OCI-LY1 (cell line): ENCODE data around the gene SRRM5.

Experiments used
- H2AFZ ChIP-seq: fragments of 200-600 bp; sonication (generic), shearing (Covaris generic); 2 replicates; pipeline ENCODE4 v1.6.0; 2014; ENCODE audit warnings: antibody characterized with exemption, mild to moderate bottlenecking, low read length
- H3F3A ChIP-seq: fragments of 200-600 bp; sonication (generic), shearing (Covaris generic); 2 replicates; pipeline ENCODE4 v1.6.0; 2014; ENCODE audit warnings: mild to moderate bottlenecking, antibody characterized with exemption, low read length, moderate library complexity; ENCODE audit not compliant: insufficient read depth
- H3K27ac ChIP-seq: fragments of 200-600 bp; sonication (generic); 2 replicates; pipeline ENCODE4 v1.5.1; 2014; ENCODE audit warnings: low read length, mixed run types, mild to moderate bottlenecking, low read depth; ENCODE audit not compliant: poor library complexity, severe bottlenecking
- H3K27me3 ChIP-seq: fragments of 200-600 bp; sonication (generic); 2 replicates; pipeline ENCODE4 v1.6.0; 2014; ENCODE audit warnings: antibody characterized with exemption, mild to moderate bottlenecking, low read length, moderate library complexity; ENCODE audit not compliant: insufficient read depth
- H3K36me3 ChIP-seq: fragments of 200-600 bp; sonication (generic); 2 replicates; pipeline ENCODE4 v1.6.1; 2014; ENCODE audit warnings: mild to moderate bottlenecking, antibody characterized with exemption, low read length, moderate library complexity, mixed read lengths; ENCODE audit not compliant: insufficient read depth
- H3K4me1 ChIP-seq: fragments of 200-600 bp; sonication (generic); 2 replicates; pipeline ENCODE4 v1.5.1; 2014; ENCODE audit warnings: mild to moderate bottlenecking, low read length, moderate library complexity; ENCODE audit not compliant: insufficient read depth, severe bottlenecking
- H3K4me2 ChIP-seq: fragments of 200-600 bp; sonication (generic), shearing (Covaris generic); 2 replicates; pipeline ENCODE4 v1.6.1; 2014; ENCODE audit warnings: low read length
- H3K4me3 ChIP-seq: fragments of 200-600 bp; sonication (generic); 2 replicates; pipeline ENCODE4 v1.5.1; 2014; ENCODE audit warnings: low read length, low read depth, mild to moderate bottlenecking, mixed read lengths; ENCODE audit not compliant: poor library complexity, severe bottlenecking
- H3K79me2 ChIP-seq: fragments of 200-600 bp; shearing (Covaris generic); 2 replicates; pipeline ENCODE4 v1.6.1; 2016; ENCODE audit warnings: mixed run types, low read length, mixed read lengths; ENCODE audit not compliant: insufficient read depth
- H3K9ac ChIP-seq: fragments of 200-600 bp; sonication (generic), shearing (Covaris generic); 2 replicates; pipeline ENCODE4 v1.6.1; 2014; ENCODE audit warnings: mild to moderate bottlenecking, low read length, mixed read lengths
- H3K9me2 ChIP-seq: fragments of 200-600 bp; sonication (generic), shearing (Covaris generic); 2 replicates; pipeline ENCODE4 v1.6.1; 2014; ENCODE audit warnings: low read depth, mild to moderate bottlenecking, low read length, mixed read lengths
- H3K9me3 ChIP-seq: fragments of 200-600 bp; shearing (Covaris generic); 2 replicates; pipeline ENCODE4 v1.6.1; 2014; ENCODE audit warnings: low read length, mixed read lengths
- H4K20me1 ChIP-seq: fragments of 200-600 bp; sonication (generic), shearing (Covaris generic); 2 replicates; pipeline ENCODE4 v1.6.0; 2016; ENCODE audit warnings: mild to moderate bottlenecking, low read length; ENCODE audit not compliant: insufficient read depth
- EZH2 ChIP-seq: fragments of 200-600 bp; sonication (generic), shearing (Covaris generic); IDR thresholded peaks from 2 replicates; pipeline ENCODE4 v1.8.0; 2017; ENCODE audit warnings: borderline replicate concordance, mixed run types, mild to moderate bottlenecking, antibody characterized with exemption, low read length, moderate library complexity, mixed read lengths
- TF ChIP-seq, protein P1 (sequence below): fragments of 200-600 bp; sonication (generic), shearing (Covaris generic); IDR thresholded peaks from 2 replicates; pipeline ENCODE4 v1.5.1; 2017; ENCODE audit warnings: mild to moderate bottlenecking, antibody characterized with exemption, low read length, moderate library complexity, mixed read lengths

The SRRM5 gene

GRCh38 chr19:43652546-43652874 is 40.6 kb downstream of the SRRM5 start:
- no peaks in the 10 kb centered on the region for H3K36me3 ChIP-seq

GRCh38 chr19:43656436-43656835 is 44.5 kb downstream of the SRRM5 start:
- Histone ChIP-seq H3K4me3 (no peak overlapping the region), H3K27me3 (peaks cover 8% of the 10 kb centered on the region; the same call in 1 of the 2 replicates), H2AFZ (no peak overlapping the region), H3K4me2 (no peak overlapping the region), H3K79me2 (no peaks in the 10 kb centered on the region), H3K9me2 (no peaks in the 10 kb centered on the region), H3K36me3 (no peaks in the 10 kb centered on the region), H4K20me1 (no peaks in the 10 kb centered on the region), H3K27ac (no peak overlapping the region), H3K9ac (no peak overlapping the region), H3K9me3 (no peaks in the 10 kb centered on the region), H3K4me1 (peaks cover 4% of the 10 kb centered on the region), H3F3A (no peaks in the 10 kb centered on the region)
- no peak for TF ChIP-seq EZH2
- TF ChIP-seq, protein P1, sequence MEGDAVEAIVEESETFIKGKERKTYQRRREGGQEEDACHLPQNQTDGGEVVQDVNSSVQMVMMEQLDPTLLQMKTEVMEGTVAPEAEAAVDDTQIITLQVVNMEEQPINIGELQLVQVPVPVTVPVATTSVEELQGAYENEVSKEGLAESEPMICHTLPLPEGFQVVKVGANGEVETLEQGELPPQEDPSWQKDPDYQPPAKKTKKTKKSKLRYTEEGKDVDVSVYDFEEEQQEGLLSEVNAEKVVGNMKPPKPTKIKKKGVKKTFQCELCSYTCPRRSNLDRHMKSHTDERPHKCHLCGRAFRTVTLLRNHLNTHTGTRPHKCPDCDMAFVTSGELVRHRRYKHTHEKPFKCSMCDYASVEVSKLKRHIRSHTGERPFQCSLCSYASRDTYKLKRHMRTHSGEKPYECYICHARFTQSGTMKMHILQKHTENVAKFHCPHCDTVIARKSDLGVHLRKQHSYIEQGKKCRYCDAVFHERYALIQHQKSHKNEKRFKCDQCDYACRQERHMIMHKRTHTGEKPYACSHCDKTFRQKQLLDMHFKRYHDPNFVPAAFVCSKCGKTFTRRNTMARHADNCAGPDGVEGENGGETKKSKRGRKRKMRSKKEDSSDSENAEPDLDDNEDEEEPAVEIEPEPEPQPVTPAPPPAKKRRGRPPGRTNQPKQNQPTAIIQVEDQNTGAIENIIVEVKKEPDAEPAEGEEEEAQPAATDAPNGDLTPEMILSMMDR = no peak

More at GRCh38 chr19:43652546-43652874, 40.6 kb downstream of the SRRM5 start:
- no peak overlapping the region for H2AFZ ChIP-seq
- H3K4me3 ChIP-seq = no peak overlapping the region
- H3K4me2 ChIP-seq = no peak overlapping the region
- no peak overlapping the region for H3K27ac ChIP-seq
- no peaks in the 10 kb centered on the region for H3K9me3 ChIP-seq
- no peaks in the 10 kb centered on the region for H3F3A ChIP-seq
- no peaks in the 10 kb centered on the region for H4K20me1 ChIP-seq
- H3K79me2 ChIP-seq = no peaks in the 10 kb centered on the region
- no peak overlapping the region for H3K9ac ChIP-seq
- H3K4me1 ChIP-seq = peaks cover 4% of the 10 kb centered on the region
- TF ChIP-seq, protein P1 = no peak
- no peak for TF ChIP-seq EZH2
- peaks cover 8% of the 10 kb centered on the region; the same call in 1 of the 2 replicates for H3K27me3 ChIP-seq
- H3K9me2 ChIP-seq = no peaks in the 10 kb centered on the region

- H3K27me3 ChIP-seq = peaks cover 8% of the 10 kb centered on the region; the same call in 1 of the 2 replicates
- TF ChIP-seq EZH2 = no peak
- TF ChIP-seq, protein P1 = no peak
- no peaks in the 10 kb centered on the region for H4K20me1 ChIP-seq
- H3K27ac ChIP-seq = no peak overlapping the region
- H3K79me2 ChIP-seq = no peaks in the 10 kb centered on the region
- no peak overlapping the region for H3K4me3 ChIP-seq
- H3K9ac ChIP-seq = no peak overlapping the region
- no peaks in the 10 kb centered on the region for H3K36me3 ChIP-seq
- no peaks in the 10 kb centered on the region for H3K9me3 ChIP-seq
- H2AFZ ChIP-seq = no peak overlapping the region
- no peaks in the 10 kb centered on the region for H3K9me2 ChIP-seq
- no peaks in the 10 kb centered on the region for H3K4me1 ChIP-seq
- H3K4me2 ChIP-seq = no peak overlapping the region
- no peaks in the 10 kb centered on the region for H3F3A ChIP-seq
These were observed 46.1 kb downstream of the SRRM5 start for GRCh38 chr19:43658001-43658400.
